Stromal cell of bone marrow (primary cell): Measurements from ENCODE around the gene BCKDHA.

ENCODE experiments used
- DNase-seq: peaks from one replicate; pipeline ENCODE4 v3.0.0-alpha.2; 2012; ENCODE audit warnings: low read depth

The BCKDHA gene

GRCh38 chr19:41397086-41398049 is at the start of gene BCKDHA, which contains the start of gene EXOSC5:
Gene BCKDHA (plus strand): TSS chr19:41397818. CDS start chr19:41397828, 10 bp downstream.
Gene EXOSC5 (minus strand): TSS chr19:41397359. CDS start chr19:41397328, 31 bp downstream.
- DNase-seq: peak; percentile 100

DNA sequence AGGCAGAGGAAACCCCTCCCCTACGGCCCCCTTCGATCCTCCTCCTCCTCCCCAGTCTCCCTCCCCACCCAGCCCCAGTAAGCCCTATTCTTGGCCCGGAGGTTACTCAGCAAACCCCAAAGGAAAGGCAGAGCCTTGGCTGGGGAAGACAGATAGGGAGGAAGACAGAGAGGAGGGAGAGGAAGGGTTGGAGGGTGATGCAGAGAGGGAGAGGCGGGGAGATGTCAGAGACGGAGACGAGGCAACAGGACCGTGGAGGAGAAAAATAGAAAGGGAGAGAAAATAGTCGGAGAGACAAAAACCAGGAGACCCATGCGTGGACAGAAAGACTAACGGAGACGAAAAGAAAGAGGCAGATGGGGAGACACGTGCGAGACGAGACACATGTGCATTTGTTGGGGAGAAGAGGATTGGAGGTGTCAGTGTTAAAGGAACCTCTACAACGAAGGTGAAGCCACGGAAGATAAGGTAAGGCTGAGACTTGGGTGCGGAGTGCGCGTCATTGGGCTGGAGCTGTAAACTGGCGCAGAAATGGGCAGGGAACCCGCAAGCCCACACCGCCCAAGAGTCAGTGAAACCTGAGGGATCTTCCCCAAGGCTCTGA is 46.8 kb upstream of the BCKDHA start:
- no peak for DNase-seq

DNA sequence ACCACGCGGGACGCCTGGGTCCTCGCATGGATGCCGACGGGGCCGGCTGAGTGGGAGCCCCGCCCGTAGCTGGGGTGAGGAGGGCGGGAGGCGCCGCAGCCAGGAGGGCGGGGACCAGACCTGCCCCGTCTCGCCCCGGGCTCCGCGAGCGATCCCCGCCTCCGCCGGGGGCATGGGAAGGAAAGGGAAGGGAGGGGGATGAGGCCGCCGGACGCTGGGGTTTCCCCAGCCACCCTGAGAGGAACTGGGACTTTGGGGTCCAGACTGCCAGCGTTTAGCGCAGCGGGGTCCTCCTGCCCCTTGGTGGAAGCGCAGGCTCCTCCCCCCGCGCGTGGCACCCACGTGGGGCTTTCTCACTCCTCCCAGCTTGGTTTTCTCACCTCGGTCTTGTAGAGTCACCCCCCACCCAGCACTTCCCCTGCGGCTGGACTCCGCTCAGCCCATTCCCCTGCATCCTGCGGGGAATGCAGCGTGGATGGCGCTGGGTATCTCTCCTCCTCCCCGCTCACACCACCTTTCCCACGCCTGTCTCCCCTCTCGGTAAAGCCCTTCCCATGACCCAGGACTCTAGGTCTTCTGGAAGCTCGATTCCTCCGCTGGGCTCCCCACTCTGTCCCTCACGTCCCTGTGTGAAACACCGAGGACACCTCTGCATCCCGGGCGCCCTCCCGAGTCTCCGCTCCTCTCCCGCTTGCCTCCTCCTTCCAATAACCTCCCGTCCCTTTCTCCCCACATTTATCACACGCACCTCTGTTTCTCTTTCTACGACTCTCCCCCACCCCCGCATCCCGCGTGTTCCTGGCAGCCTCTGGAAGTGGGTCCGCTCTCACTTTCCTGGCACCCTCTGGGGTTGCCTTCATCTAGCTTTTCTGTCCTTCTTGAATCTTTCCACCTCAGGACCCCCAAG is 46.0 kb upstream of the BCKDHA start:
- DNase-seq: no peak

GRCh38 chr19:41352279-41352608 is 45.4 kb upstream of the BCKDHA start:
- DNase-seq: no peak

DNA sequence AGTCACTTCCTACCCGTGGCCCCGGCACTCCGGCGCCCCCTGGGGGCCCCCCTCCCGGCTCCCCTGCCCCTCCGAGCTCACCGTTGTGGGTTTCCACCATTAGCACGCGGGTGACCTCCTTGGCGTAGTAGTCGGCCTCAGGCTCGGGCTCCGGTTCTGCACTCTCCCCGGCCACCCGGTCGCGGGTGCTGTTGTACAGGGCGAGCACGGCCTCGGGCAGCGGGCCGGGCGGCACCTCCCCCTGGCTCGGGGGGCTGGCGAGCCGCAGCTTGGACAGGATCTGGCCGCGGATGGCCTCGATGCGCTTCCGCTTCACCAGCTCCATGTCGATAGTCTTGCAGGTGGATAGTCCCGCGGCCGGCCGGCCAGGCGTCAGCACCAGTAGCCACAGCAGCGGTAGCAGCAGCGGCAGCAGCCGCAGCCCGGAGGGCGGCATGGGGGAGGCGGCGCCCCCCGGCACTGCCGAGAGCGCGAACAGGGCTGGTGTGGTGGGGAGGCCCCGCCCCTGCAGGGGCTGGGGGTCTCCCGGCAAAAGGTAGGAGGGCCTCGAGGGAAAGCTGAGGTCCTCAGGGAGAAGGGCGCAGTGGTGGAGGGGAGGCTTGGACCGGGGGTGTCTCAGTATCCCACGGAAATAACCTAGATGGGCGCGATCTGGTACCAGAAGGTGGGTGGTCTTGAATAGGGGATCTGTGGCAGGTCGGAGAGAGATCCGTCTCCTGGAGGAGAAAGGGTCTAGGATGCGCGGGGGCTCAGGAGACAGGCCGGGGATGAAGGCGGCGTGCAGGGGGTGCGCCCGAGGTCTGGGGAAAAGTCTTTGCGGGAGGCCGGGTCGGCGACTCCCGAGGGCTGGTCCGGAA is 44.8 kb upstream of the BCKDHA start:
- DNase-seq: no peak

DNA sequence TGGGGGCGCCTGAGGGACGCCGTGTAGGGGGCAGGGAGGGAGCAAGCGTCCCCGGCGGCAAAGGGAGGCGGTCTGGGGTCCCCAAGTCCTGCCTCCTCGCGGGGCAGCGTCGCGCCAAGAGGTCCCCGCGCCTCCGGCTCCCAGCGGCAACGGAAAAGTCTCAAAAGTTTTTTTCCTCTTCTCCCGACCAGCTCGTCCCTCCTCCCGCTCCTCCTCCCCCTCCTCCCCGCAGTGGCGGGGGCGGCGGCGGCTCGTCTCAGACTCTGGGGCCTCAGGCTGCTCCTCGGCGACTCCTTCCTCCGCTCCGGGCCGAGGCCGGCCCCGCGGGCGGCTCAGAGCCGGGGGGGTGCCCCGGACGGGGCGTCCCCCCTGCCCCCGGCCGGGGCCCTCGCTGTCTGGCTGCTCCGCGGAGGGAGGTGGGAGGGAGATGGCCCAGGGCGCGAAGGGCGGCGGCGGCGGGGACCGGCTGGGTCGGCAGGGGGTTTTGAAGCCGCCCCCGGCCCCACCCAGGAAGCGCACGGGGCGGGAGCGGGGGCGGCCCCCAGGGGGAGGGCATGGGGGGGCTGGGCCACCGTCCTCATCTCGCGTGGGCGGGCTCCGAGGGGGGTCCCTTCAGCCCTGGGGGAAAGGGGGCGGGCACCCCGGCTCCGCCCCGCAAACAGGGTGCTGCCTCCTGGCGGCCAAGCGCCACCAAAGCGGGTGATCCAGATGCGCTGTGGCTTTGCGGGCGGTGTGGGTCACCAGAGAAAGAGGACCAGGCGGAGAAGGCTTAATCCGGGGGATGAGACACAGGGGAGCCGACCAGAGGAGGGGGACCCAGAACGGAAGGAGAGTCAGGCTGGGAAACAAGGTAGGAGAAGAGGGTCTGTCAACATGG is 43.9 kb upstream of the BCKDHA start, which contains the start of gene TGFB1:
Gene TGFB1, minus strand, starts transcription at position 457 of the 877 bp plus-strand sequence. CDS start 878 bp downstream, outside the sequence.
- peak; percentile 67 for DNase-seq

DNA sequence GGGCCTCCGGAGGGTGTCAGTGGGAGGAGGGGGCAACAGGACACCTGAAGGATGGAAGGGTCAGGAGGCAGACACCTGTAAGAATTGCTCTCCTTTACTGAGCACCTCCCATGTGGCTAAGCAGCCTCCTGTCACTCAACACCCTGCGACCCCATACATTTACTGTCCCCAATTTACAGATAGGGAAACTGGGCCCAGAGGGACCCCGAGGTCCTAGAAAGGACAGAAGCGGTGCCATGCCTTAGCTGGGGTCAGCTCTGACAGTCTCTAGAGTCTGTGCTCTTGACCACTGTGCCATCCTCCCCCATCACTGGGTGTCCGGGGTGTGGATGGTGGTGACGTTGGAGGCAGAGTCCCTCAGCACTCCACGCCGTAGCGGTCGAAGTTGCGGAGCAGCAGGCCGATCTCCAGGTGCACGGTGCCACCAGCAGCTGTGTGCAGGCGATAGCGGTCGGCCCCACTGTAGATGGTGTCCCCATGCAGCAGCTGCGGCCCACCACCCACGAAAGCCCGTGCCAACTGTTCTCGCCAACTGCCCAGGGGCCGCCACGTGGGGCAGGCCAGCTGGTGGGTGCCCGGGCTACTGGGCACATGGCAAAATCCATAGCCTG is 43.2 kb upstream of the BCKDHA start:
- no peak for DNase-seq

GRCh38 chr19:41355035-41355434 is 42.6 kb upstream of the BCKDHA start:
- DNase-seq: no peak

- no peak for DNase-seq
These were observed 41.8 kb upstream of the BCKDHA start for GRCh38 chr19:41355802-41356201.

DNA sequence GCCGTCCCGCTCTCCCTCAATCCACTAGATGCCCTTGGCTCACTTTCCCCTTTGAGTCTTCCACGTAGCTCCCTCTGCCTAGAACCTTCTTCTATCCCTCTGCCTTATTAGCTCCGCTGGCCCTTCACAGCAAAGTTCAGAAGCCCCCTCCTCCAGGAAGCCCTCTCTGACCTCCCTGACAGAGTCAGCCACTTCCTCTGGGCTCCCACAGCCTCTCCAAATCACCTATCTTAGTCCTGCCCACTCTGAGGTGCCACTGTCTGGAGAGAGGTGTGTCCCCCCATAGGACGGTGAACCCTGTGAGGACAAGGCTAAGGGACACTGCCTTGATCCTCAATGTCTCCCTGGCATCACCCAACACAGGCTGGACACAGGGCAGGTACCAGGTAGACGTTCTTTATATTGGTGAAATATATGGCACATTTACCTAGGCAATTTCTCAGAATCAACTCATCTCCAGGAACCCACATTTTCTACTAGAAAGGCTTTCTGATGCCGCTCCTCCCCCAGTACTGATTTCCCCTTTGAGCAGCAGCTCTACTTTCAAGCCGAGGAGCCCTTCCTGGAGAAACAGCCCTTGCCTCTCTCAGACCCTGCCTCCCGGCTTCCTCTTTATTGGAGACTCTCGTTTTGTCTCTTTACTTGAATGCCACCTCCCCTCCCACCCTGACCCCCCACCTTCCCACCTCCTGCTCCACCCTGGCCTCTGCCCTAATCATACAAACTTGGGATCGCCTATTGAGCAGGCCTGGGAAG is 40.5 kb upstream of the BCKDHA start:
- no peak for DNase-seq

GRCh38 chr19:41357746-41358145 is 39.9 kb upstream of the BCKDHA start:
- no peak for DNase-seq

DNA sequence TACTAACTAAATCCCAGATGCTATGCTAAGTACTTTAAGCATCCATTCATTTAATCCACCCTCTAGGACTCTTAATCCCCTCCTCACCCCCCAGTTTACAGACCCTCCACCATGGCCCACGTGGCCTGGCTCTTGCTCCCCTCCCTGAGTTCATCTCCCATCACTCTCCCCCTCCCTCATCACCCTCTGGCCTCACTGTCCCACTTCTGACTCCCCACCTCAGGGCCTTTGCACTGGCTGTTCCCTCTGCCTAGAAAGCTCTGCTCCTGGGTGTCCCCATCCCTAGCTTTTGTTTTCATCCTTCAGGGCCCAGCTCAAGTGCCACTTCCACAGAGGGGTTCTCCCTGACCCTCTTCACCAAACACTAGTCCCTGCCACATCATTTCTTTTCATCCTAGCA is 37.9 kb upstream of the BCKDHA start:
- no peak for DNase-seq

DNA sequence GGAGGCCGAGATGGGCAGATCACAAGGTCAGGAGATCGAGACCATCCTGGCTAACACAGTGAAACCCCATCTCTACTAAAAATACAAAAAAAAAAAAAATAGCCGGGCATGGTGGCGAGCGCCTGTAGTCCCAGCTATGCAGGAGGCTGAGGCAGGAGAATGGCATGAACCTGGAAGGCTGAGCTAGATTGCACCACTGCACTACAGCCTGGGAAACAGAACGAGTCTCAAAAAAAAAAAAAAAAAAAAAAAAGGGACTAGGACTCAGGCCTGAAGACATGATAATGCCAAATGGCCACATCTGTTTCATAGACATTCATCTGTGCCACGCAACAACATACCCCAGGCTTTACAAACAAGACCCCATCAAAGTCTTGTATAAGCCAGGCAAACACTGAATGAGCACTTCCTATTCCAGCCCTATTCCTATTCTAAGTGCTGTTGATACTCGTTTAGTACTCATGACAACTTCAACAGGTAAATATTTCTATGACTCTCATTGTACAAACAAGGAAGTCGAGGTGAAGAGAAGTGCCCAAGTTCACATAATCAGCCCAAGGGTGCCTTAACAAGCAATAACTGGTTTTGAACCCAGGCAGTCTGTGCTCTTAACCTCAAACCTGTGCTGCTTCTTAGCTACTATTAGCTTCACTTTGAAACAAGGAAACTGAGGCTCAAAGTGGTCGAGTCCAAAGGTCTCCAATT is 35.3 kb upstream of the BCKDHA start:
- no peak for DNase-seq

DNA sequence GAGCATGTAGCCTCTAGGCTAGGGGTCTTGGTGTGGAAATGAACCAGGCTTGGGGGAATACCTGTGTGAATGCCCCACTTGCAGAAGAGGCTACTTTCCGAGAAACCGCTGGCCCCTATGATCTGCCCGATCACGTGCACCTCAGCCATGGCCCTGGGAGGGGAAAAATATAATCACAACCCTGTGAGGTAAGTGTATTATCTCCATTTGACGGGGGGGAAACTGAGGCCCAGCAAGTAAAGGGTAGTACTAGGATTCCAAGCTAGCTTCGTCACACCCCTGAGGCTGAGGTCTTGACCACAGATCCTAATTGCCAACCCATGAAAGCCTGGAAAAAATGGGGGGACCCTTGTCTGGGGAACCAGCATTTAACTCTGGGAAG is 34.3 kb upstream of the BCKDHA start:
- no peak for DNase-seq

DNA sequence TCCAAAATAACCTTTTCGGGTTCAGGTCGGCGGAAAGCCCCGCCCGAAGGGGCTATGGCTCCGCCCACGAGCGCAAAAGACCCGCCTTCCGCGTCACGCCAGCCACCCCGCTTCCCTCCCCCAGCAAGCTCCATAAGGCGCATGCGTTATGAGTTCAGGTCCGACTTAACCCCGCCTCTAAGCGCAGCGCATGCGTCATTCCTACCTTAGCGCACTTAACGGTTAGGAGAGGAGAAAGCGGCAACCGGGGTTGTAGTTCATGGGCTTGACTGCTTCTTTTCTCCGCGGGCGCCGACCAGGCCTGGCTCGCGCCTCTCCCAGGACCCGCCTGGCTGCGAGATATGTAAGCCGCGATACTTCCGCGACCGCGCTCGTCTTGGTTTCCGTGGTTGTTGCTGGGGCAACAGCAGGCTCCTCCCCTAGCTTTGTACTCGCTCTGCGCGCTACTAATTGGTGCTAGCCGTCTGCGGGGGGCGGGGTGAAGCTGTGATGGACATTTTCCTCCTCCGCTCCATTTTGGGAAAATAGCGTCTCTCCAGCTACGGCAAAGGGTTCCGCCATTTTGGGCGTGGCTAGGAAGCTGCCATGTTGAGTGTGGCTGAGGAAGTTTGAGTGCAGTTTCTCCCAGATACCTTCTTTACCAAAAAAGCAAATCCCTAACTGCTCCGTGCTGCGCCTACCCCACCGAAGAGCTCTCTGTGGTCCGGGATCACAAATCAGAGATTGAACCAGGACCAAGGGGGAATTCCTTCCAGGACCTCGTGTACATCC is 33.7 kb upstream of the BCKDHA start, which contains the start of gene B9D2:
Gene B9D2, minus strand, starts transcription at position 397 of the 771 bp plus-strand sequence. CDS start 630 bp downstream, outside the sequence.
- DNase-seq: peak; percentile 97

- DNase-seq: no peak
These were observed 32.9 kb upstream of the BCKDHA start for GRCh38 chr19:41364524-41365391.
